PC-3 (cell line): Measurements from ENCODE around the gene OR51F2. TPM values are rescaled to one million over a fixed set of nuclear protein-coding genes. Genes with fewer than 3 reads are reported as not detected.

Experiments used
- ATAC-seq: fragments of 200-7000 bp; cut with Tn5 transposase; 2 replicates; pipeline ENCODE4 v1.9.1; 2020; ENCODE audit warnings: mild to moderate bottlenecking, moderate library complexity
- BruUV-seq: library from RNA; stranded (reverse); fragments of 400-500 nt; replicated peaks from 2 replicates; lab custom pipeline; 2021; lab: Mats Ljungman, UMichigan
- CTCF ChIA-PET: fragments of 300-600 bp; sonication (Branson Sonifier 250); formaldehyde crosslinking; loops from one replicate; lab custom pipeline; 2022; ENCODE audit warnings: antibody characterized with exemption; lab: Charles Lee
- POLR2A ChIA-PET: fragments of 300-600 bp; sonication (Branson Sonifier 250); formaldehyde crosslinking; loops from one replicate; lab custom pipeline; 2022; ENCODE audit warnings: antibody characterized with exemption; ENCODE audit not compliant: unreplicated experiment; lab: Charles Lee
- DNase-seq: peaks from one replicate; pipeline ENCODE4 v3.0.0-alpha.2; 2015
- H2AFZ ChIP-seq: fragments of 300-600 bp; sonication (generic); 2 replicates; pipeline ENCODE4 v1.6.0; 2016; ENCODE audit warnings: antibody characterized with exemption, low read length
- H3F3A ChIP-seq: fragments of 300-600 bp; sonication (generic); one replicate; pipeline ENCODE4 v1.6.0; 2017; ENCODE audit warnings: antibody characterized with exemption, low read length, control low read depth, mild to moderate bottlenecking; ENCODE audit not compliant: unreplicated experiment
- H3K27ac ChIP-seq: fragments of 300-600 bp; sonication (generic); 2 replicates; pipeline ENCODE4 v1.5.1; 2016; ENCODE audit warnings: mild to moderate bottlenecking, low read length
- H3K27me3 ChIP-seq: fragments of 300-600 bp; sonication (generic); 2 replicates; pipeline ENCODE4 v1.6.1; 2016; ENCODE audit warnings: low read length, mixed read lengths
- H3K36me3 ChIP-seq: fragments of 300-600 bp; sonication (generic); 2 replicates; pipeline ENCODE4 v1.6.1; 2016; ENCODE audit warnings: low read depth, mixed run types, low read length, mixed read lengths
- H3K4me1 ChIP-seq: fragments of 300-600 bp; sonication (generic); 2 replicates; pipeline ENCODE4 v1.5.1; 2016; ENCODE audit warnings: low read length; ENCODE audit not compliant: insufficient read depth
- H3K4me2 ChIP-seq: fragments of 300-600 bp; sonication (generic); 2 replicates; pipeline ENCODE4 v1.6.0; 2016; ENCODE audit warnings: low read length
- H3K4me3 ChIP-seq: fragments of 300-600 bp; sonication (generic); 2 replicates; pipeline ENCODE4 v1.5.1; 2016; ENCODE audit warnings: mild to moderate bottlenecking, low read length, mixed read lengths
- H3K79me2 ChIP-seq: fragments of 300-600 bp; sonication (generic); 2 replicates; pipeline ENCODE4 v1.6.1; 2017; ENCODE audit warnings: low read length, mixed read lengths
- H3K9ac ChIP-seq: fragments of 300-600 bp; sonication (generic); 2 replicates; pipeline ENCODE4 v1.6.0; 2016; ENCODE audit warnings: mild to moderate bottlenecking, low read length
- H3K9me2 ChIP-seq: fragments of 300-600 bp; sonication (generic); replicated peaks from 2 replicates; pipeline ENCODE4 v1.6.1; 2016; ENCODE audit warnings: mixed run types, low read length, mixed read lengths
- H3K9me3 ChIP-seq: fragments of 300-600 bp; sonication (generic); 2 replicates; pipeline ENCODE4 v1.6.1; 2016; ENCODE audit warnings: low read length, mixed read lengths
- H4K20me1 ChIP-seq: fragments of 300-600 bp; sonication (generic); 2 replicates; pipeline ENCODE4 v1.6.1; 2016; ENCODE audit warnings: low read length, mixed read lengths
- EZH2 ChIP-seq: fragments of 300-600 bp; sonication (generic); IDR thresholded peaks from one replicate; pipeline ENCODE4 v1.6.1; 2017; ENCODE audit warnings: antibody characterized with exemption, mild to moderate bottlenecking, low read length; ENCODE audit not compliant: unreplicated experiment
- EZH2phosphoT487 ChIP-seq: fragments of 300-600 bp; sonication (generic); IDR thresholded peaks from 2 replicates; pipeline ENCODE4 v1.6.1; 2018; ENCODE audit warnings: mild to moderate bottlenecking, antibody characterized with exemption, low read length, borderline replicate concordance
- intact Hi-C: fragments of 100-400 bp; cut with micrococcal nuclease; formaldehyde crosslinking; loops from 2 replicates; pipeline ENCODE4 v1.9.0; 2023
- total RNA-seq: library from RNA; depleted of rRNA; stranded (reverse); fragments of >200 nt; gene quantifications from 2 replicates; pipeline ENCODE4 v1.2.3, GENCODE V29; 2014
- TF ChIP-seq, protein P1 (sequence below): fragments of 300-600 bp; sonication (generic); conservative IDR thresholded peaks from 2 replicates; pipeline ENCODE4 v1.5.1; 2017; ENCODE audit warnings: antibody characterized with exemption, low read depth, mild to moderate bottlenecking, low read length

OR51F2 gene
- total RNA-seq, 1 experiment from 2014 or later, result not detected

DNA sequence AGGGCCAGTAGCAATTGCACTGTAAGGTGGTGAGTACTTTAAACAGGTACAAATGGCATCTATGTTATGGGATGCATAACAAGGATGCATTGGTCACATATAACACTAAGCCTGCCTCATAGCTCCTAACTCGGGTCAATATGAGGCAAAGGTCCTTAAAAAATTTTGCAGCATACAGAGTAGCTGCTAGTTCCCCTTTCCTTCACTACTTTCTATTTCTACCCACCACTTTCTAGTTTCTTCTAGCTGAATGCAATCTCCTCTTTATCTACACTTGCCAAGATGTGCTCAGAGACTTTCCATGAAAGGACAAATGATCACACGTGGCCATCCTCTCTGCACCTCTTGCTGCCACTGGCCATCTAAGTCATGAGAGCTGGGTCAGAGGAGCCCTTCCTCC is 9.8 kb downstream of the OR51F2 start:
- no peaks in the 10 kb centered on the region for H3K27me3 ChIP-seq
- H2AFZ ChIP-seq, result no peak overlapping the region
- H4K20me1 ChIP-seq, result no peaks in the 10 kb centered on the region
- intact Hi-C loops, result no loop called here
- no peak overlapping the region for H3K4me3 ChIP-seq
- H3K9me2 ChIP-seq, result no peaks in the 10 kb centered on the region
- H3K4me1 ChIP-seq, result no peaks in the 10 kb centered on the region
- H3F3A ChIP-seq, result no peaks in the 10 kb centered on the region
- TF ChIP-seq EZH2 (no peak), EZH2phosphoT487 (no peak)
- TF ChIP-seq, protein P1, sequence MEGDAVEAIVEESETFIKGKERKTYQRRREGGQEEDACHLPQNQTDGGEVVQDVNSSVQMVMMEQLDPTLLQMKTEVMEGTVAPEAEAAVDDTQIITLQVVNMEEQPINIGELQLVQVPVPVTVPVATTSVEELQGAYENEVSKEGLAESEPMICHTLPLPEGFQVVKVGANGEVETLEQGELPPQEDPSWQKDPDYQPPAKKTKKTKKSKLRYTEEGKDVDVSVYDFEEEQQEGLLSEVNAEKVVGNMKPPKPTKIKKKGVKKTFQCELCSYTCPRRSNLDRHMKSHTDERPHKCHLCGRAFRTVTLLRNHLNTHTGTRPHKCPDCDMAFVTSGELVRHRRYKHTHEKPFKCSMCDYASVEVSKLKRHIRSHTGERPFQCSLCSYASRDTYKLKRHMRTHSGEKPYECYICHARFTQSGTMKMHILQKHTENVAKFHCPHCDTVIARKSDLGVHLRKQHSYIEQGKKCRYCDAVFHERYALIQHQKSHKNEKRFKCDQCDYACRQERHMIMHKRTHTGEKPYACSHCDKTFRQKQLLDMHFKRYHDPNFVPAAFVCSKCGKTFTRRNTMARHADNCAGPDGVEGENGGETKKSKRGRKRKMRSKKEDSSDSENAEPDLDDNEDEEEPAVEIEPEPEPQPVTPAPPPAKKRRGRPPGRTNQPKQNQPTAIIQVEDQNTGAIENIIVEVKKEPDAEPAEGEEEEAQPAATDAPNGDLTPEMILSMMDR, result no peak
- no peaks in the 10 kb centered on the region for H3K36me3 ChIP-seq
- CTCF ChIA-PET, result no interaction called here
- H3K9ac ChIP-seq, result no peak overlapping the region
- no peaks in the 10 kb centered on the region for H3K9me3 ChIP-seq
- ATAC-seq, result no peak
- H3K27ac ChIP-seq, result no peak overlapping the region
- no peak for DNase-seq
- no peak overlapping the region for H3K4me2 ChIP-seq
- POLR2A ChIA-PET, result no interaction called here
- H3K79me2 ChIP-seq, result no peaks in the 10 kb centered on the region
- no TSS peak for BruUV-seq

DNA sequence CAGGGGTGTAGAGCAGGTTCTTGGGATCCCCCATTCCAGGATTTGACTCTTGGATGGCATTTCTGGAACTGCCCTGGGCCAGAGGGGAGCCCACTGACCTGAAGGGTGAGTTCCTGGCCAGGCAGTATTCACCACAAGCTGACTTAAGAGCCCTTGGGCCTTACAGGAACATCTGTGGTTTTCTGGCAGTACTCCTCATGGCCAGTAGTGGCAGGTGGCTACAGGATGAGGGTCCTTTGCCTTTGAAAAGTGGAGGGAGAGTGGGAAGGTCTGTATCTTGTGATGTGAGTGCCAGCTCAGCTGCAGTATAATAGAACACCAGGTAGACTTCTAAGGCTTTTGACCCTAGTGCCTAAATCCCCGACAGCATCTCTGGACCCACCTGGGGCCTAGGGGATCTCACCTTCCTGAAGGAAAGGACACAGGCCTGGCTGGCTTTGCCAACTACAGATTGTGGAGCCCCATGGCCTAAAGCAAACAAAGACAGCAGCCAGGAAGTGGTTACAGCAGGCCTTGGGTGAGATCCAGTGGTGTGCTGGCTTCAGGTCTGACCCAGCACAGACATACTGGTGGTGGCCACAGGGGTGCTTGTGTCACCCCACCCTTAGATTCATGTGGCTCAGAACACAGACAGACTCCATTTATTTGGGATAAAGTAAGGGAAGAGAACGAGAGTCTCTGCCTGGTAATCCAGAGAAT is 18.9 kb downstream of the OR51F2 start:
- no peak overlapping the region for H3K4me2 ChIP-seq
- no peaks in the 10 kb centered on the region for H3K9me3 ChIP-seq
- H2AFZ ChIP-seq, result no peak overlapping the region
- H3K9ac ChIP-seq, result no peak overlapping the region
- no peak overlapping the region for H3K4me3 ChIP-seq
- no peaks in the 10 kb centered on the region for H4K20me1 ChIP-seq
- ChIA-PET CTCF (no interaction called here), POLR2A (no interaction called here)
- DNase-seq (no peak), ATAC-seq (no peak)
- TF ChIP-seq, protein P1, result no peak
- TF ChIP-seq EZH2phosphoT487 (no peak), EZH2 (no peak)
- H3K27ac ChIP-seq, result no peak overlapping the region
- no peaks in the 10 kb centered on the region for H3K79me2 ChIP-seq
- H3K27me3 ChIP-seq, result no peaks in the 10 kb centered on the region
- H3K9me2 ChIP-seq, result no peaks in the 10 kb centered on the region
- H3K36me3 ChIP-seq, result no peaks in the 10 kb centered on the region
- intact Hi-C loops, result no loop called here
- no TSS peak for BruUV-seq
- H3F3A ChIP-seq, result no peaks in the 10 kb centered on the region
- H3K4me1 ChIP-seq, result no peaks in the 10 kb centered on the region

DNA sequence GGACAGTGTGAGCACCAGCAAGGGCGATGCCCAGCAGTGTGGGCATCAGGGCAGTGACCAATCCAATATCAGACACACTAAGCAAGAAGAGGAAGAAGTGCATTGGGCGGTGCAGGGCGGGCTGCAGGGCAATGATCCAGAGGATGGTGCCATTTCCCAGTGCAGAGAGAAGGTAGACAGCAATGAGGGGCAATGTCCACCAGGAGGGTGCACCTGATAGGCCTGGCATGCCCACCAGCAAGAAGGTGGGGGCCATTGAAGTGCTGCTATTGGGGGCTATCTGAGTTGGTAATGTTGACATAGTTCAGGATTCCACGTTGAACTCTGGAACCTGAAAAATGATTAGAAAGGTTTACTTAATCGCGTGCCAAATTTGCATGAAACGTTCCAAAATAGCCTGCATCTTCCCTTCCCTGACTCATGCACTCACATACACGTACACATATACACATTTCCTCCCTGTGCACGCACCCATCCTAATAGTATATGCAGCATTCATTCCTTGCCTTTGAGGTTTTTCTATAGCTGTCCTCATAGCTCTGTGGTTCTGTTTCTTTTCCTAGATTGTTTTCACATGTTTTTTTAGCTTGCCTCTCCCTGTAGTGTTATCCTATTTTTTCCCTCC is 27.9 kb downstream of the OR51F2 start, which contains the start of gene OR51S1:
OR51S1 (minus strand) TSS at position 301 of the 625 bp plus-strand sequence; CDS start at position 301, 0 bp downstream.
- H3K4me3 ChIP-seq, result no peak within 1 kb of the TSS
- H2AFZ ChIP-seq, result no peak within 1 kb of the TSS
- H3K4me1 ChIP-seq, result no peaks in the 10 kb centered on the region
- no TSS peak for BruUV-seq
- CTCF ChIA-PET, result no interaction called here
- no peak within 1 kb of the TSS for H3K9ac ChIP-seq
- no peaks in the 10 kb centered on the region for H3K36me3 ChIP-seq
- ATAC-seq (no peak), DNase-seq (no peak)
- no peak for TF ChIP-seq EZH2phosphoT487
- TF ChIP-seq, protein P1, result no peak
- TF ChIP-seq EZH2, result no peak
- H3K79me2 ChIP-seq, result no peaks in the 10 kb centered on the region
- no peak within 1 kb of the TSS for H3K27ac ChIP-seq
- no peaks in the 10 kb centered on the region for H3F3A ChIP-seq
- no peaks in the 10 kb centered on the region for H3K9me3 ChIP-seq
- H3K4me2 ChIP-seq, result no peak within 1 kb of the TSS
- POLR2A ChIA-PET, result no interaction called here
- intact Hi-C loops, result no loop called here
- no peaks in the 10 kb centered on the region for H3K27me3 ChIP-seq
- no peaks in the 10 kb centered on the region for H4K20me1 ChIP-seq
- H3K9me2 ChIP-seq, result no peaks in the 10 kb centered on the region
